NCI-H1436 (cell line): ENCODE measurements around the gene HAPLN1.

Experiments
- DNase-seq: peaks from one replicate; lab custom pipeline; 2025; lab: John Stamatoyannopoulos, UW

The HAPLN1 gene

GRCh38 chr5:83641946-83642345 lies 78.7 kb downstream of the HAPLN1 start:
- no peak for DNase-seq

GRCh38 chr5:83639911-83640310 lies 80.7 kb downstream of the HAPLN1 start:
- DNase-seq = no peak

GRCh38 chr5:83636156-83636555 lies 84.5 kb downstream of the HAPLN1 start:
- no peak for DNase-seq

- no peak for DNase-seq
These were observed 87.4 kb downstream of the HAPLN1 start for GRCh38 chr5:83633285-83633684.

GRCh38 chr5:83632874-83633273 lies 87.8 kb downstream of the HAPLN1 start:
- no peak for DNase-seq

- no peak for DNase-seq
These were observed 92.3 kb downstream of the HAPLN1 start for GRCh38 chr5:83628360-83628759.

GRCh38 chr5:83614841-83615240 lies 105.8 kb downstream of the HAPLN1 start:
- no peak for DNase-seq

GRCh38 chr5:83608122-83608521 lies 112.5 kb downstream of the HAPLN1 start:
- peak; percentile 27 for DNase-seq

- DNase-seq = no peak
These were observed 125.4 kb downstream of the HAPLN1 start for GRCh38 chr5:83595217-83595616.

GRCh38 chr5:83590966-83591365 lies 129.7 kb downstream of the HAPLN1 start:
- DNase-seq = no peak

- no peak for DNase-seq
These were observed 130.9 kb downstream of the HAPLN1 start for GRCh38 chr5:83589786-83590185.
